ENCODE results near the gene MEI4.

DNA sequence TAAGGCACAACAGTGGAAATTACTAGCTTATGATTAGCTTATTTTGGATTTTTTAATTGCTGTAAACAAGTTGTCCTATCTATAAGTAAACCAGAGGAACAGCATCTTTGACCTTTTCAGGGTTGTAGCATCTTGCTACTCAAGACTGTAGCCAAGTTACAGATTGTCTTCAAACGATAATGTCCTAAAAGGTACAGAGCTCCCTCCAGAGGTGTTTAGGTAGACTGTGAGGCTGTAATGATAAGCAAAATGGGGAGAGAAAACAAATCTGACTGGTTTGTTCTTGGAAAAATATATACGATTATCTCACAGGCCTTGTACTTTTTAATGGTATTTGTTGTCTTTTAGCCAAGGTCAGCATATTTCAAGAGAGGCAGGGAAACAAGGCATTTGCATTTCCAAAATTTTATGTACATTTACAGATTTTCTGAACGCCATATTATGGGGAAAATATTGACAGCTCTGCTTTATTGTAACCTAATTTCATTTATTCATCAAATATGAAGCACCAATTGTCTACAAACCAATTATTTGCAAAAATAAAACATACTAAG, 273.4 kb downstream of the MEI4 start:
- TF ChIP-seq, protein P1, sequence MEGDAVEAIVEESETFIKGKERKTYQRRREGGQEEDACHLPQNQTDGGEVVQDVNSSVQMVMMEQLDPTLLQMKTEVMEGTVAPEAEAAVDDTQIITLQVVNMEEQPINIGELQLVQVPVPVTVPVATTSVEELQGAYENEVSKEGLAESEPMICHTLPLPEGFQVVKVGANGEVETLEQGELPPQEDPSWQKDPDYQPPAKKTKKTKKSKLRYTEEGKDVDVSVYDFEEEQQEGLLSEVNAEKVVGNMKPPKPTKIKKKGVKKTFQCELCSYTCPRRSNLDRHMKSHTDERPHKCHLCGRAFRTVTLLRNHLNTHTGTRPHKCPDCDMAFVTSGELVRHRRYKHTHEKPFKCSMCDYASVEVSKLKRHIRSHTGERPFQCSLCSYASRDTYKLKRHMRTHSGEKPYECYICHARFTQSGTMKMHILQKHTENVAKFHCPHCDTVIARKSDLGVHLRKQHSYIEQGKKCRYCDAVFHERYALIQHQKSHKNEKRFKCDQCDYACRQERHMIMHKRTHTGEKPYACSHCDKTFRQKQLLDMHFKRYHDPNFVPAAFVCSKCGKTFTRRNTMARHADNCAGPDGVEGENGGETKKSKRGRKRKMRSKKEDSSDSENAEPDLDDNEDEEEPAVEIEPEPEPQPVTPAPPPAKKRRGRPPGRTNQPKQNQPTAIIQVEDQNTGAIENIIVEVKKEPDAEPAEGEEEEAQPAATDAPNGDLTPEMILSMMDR (IDR thresholded peaks at IDR 0.05) = no peak
- no peak for TF ChIP-seq POLR2A (IDR thresholded peaks at IDR 0.05)
